KMS-11 (cell line): Measurements from ENCODE around the gene C1orf216.

Source experiments
- H2AFZ ChIP-seq: fragments of 200-600 bp; sonication (generic); 2 replicates; pipeline ENCODE4 v1.6.1; 2016; ENCODE audit warnings: antibody characterized with exemption, mixed run types, low read depth
- H3K27ac ChIP-seq: fragments of 200-600 bp; sonication (generic); 2 replicates; pipeline ENCODE4 v1.6.1; 2016; ENCODE audit warnings: mild to moderate bottlenecking, mixed run types
- H3K27me3 ChIP-seq: fragments of 200-600 bp; sonication (generic); 2 replicates; pipeline ENCODE4 v1.6.1; 2017; ENCODE audit warnings: mild to moderate bottlenecking, low read depth, mixed run types, moderate library complexity; ENCODE audit not compliant: insufficient read depth
- H3K36me3 ChIP-seq: fragments of 200-600 bp; sonication (generic); 2 replicates; pipeline ENCODE4 v1.6.1; 2017; ENCODE audit warnings: mild to moderate bottlenecking, mixed run types; ENCODE audit not compliant: insufficient read depth
- H3K4me1 ChIP-seq: fragments of 200-600 bp; sonication (generic); 2 replicates; pipeline ENCODE4 v1.6.1; 2016; ENCODE audit warnings: mild to moderate bottlenecking, low read depth, mixed run types; ENCODE audit not compliant: poor library complexity, severe bottlenecking
- H3K4me2 ChIP-seq: fragments of 200-600 bp; sonication (generic); 2 replicates; pipeline ENCODE4 v1.7.0; 2016; ENCODE audit warnings: mild to moderate bottlenecking, mixed run types
- H3K4me3 ChIP-seq: fragments of 200-600 bp; sonication (generic); IDR thresholded peaks from 2 replicates; pipeline ENCODE4 v1.6.1; 2017; ENCODE audit warnings: low read depth, low read length, mixed read lengths; ENCODE audit not compliant: insufficient read depth
- H3K79me2 ChIP-seq: fragments of 200-600 bp; sonication (generic); 2 replicates; pipeline ENCODE4 v1.6.1; 2016; ENCODE audit warnings: low read depth, mixed run types; ENCODE audit not compliant: insufficient read depth
- H3K9ac ChIP-seq: fragments of 200-600 bp; sonication (generic); 2 replicates; pipeline ENCODE4 v1.6.1; 2016; ENCODE audit warnings: mild to moderate bottlenecking, mixed run types
- H4K20me1 ChIP-seq: fragments of 200-600 bp; sonication (generic); 2 replicates; pipeline ENCODE4 v1.6.1; 2016; ENCODE audit warnings: mild to moderate bottlenecking, mixed run types; ENCODE audit not compliant: insufficient read depth
- TF ChIP-seq, protein P1 (sequence below): fragments of 200-600 bp; sonication (generic); conservative IDR thresholded peaks from 2 replicates; pipeline ENCODE4 v1.6.1; 2017; ENCODE audit warnings: low read depth, mild to moderate bottlenecking, antibody characterized with exemption, low read length, moderate library complexity, mixed read lengths

Gene C1orf216

GRCh38 chr1:35683012-35683411, 35.7 kb downstream of the C1orf216 start:
- Histone ChIP-seq H3K79me2 (no peaks in the 10 kb centered on the region), H3K27ac (no peak overlapping the region), H3K36me3 (no peaks in the 10 kb centered on the region), H3K9ac (no peak overlapping the region), H3K4me1 (no peaks in the 10 kb centered on the region), H2AFZ (no peak overlapping the region), H3K4me3 (no peak overlapping the region), H3K27me3 (no peaks in the 10 kb centered on the region), H3K4me2 (no peak overlapping the region), H4K20me1 (no peaks in the 10 kb centered on the region)
- TF ChIP-seq, protein P1, sequence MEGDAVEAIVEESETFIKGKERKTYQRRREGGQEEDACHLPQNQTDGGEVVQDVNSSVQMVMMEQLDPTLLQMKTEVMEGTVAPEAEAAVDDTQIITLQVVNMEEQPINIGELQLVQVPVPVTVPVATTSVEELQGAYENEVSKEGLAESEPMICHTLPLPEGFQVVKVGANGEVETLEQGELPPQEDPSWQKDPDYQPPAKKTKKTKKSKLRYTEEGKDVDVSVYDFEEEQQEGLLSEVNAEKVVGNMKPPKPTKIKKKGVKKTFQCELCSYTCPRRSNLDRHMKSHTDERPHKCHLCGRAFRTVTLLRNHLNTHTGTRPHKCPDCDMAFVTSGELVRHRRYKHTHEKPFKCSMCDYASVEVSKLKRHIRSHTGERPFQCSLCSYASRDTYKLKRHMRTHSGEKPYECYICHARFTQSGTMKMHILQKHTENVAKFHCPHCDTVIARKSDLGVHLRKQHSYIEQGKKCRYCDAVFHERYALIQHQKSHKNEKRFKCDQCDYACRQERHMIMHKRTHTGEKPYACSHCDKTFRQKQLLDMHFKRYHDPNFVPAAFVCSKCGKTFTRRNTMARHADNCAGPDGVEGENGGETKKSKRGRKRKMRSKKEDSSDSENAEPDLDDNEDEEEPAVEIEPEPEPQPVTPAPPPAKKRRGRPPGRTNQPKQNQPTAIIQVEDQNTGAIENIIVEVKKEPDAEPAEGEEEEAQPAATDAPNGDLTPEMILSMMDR: no peak

DNA sequence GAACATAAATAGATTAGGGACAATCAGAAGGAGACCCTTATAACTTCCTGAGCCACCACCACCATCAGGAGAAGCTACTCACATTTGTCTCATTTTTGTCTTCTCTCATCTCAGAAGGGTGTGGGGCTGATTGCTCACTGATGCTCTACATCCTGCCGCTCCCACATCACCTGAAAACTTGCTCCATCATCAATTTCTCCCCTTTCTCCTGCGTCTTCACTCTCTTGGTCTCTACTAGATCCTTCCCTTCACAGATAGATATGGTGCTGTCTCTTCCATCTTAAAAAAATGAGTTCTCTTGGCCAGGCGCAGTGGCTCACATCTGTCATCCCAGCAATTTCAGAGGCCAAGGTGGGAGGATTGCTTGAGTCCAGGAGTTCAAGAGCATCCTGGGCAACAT, 38.4 kb downstream of the C1orf216 start:
- H3K4me1 ChIP-seq: no peaks in the 10 kb centered on the region
- H2AFZ ChIP-seq: no peak overlapping the region
- H3K27me3 ChIP-seq: no peaks in the 10 kb centered on the region
- no peaks in the 10 kb centered on the region for H3K79me2 ChIP-seq
- no peaks in the 10 kb centered on the region for H3K36me3 ChIP-seq
- H3K4me2 ChIP-seq: no peak overlapping the region
- no peak overlapping the region for H3K9ac ChIP-seq
- no peak overlapping the region for H3K27ac ChIP-seq
- no peaks in the 10 kb centered on the region for H4K20me1 ChIP-seq
- no peak overlapping the region for H3K4me3 ChIP-seq
- TF ChIP-seq, protein P1: no peak

DNA sequence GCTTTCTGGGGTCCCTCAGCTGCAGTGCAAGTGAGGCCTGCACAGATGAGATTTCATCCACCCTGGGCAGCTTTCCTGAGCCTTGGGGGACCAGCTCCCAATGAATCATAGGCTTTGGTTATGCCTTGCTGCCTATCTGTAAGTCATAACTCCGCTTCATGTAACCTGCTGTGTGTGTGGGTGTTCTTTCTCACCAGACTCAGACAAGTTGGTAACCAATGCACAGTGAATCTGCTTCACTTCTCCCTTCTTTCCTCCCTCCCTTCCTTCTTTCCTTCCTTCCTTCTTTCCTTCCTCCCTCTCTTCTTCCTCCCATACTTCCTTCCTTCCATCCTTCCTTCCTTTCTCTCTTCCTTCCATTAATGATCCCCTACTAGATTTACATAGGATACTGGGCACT, 42.9 kb downstream of the C1orf216 start:
- H4K20me1 ChIP-seq: no peaks in the 10 kb centered on the region
- no peak overlapping the region for H3K4me2 ChIP-seq
- TF ChIP-seq, protein P1: no peak

GRCh38 chr1:35674111-35674510, 44.6 kb downstream of the C1orf216 start:
- H3K36me3 ChIP-seq: no peaks in the 10 kb centered on the region
- no peaks in the 10 kb centered on the region for H4K20me1 ChIP-seq
- no peak overlapping the region for H3K4me2 ChIP-seq
- no peaks in the 10 kb centered on the region for H3K27me3 ChIP-seq
- H3K27ac ChIP-seq: no peak overlapping the region
- TF ChIP-seq, protein P1: no peak
- H3K4me1 ChIP-seq: no peaks in the 10 kb centered on the region
- H3K79me2 ChIP-seq: no peaks in the 10 kb centered on the region
- H3K9ac ChIP-seq: no peak overlapping the region
- no peak overlapping the region for H2AFZ ChIP-seq
- no peak overlapping the region for H3K4me3 ChIP-seq

More for the DNA sequence above, 42.9 kb downstream of the C1orf216 start:
- Histone ChIP-seq H3K27me3 (no peaks in the 10 kb centered on the region), H3K79me2 (no peaks in the 10 kb centered on the region), H3K9ac (no peak overlapping the region), H3K4me3 (no peak overlapping the region), H3K4me1 (no peaks in the 10 kb centered on the region), H2AFZ (no peak overlapping the region), H3K27ac (no peak overlapping the region), H3K36me3 (no peaks in the 10 kb centered on the region)

GRCh38 chr1:35672116-35672515, 46.6 kb downstream of the C1orf216 start:
- H3K36me3 ChIP-seq: no peaks in the 10 kb centered on the region
- no peaks in the 10 kb centered on the region for H3K79me2 ChIP-seq
- TF ChIP-seq, protein P1: no peak
- H4K20me1 ChIP-seq: no peaks in the 10 kb centered on the region
- H3K4me2 ChIP-seq: no peak overlapping the region
- no peaks in the 10 kb centered on the region for H3K27me3 ChIP-seq
- no peak overlapping the region for H2AFZ ChIP-seq
- no peaks in the 10 kb centered on the region for H3K4me1 ChIP-seq
- H3K4me3 ChIP-seq: no peak overlapping the region
- no peak overlapping the region for H3K9ac ChIP-seq
- H3K27ac ChIP-seq: no peak overlapping the region
